ENCODE measurements around the gene CHST10. TPM values are rescaled to one million over a fixed set of nuclear protein-coding genes. Genes with fewer than 3 reads are reported as not detected.

Gene CHST10
- total RNA-seq, 3 donors from 2014 or later (not counting 1 experiment from before 2014, with no cell fraction given), result 11.1 to 15.3 (median 13.4) TPM

DNA sequence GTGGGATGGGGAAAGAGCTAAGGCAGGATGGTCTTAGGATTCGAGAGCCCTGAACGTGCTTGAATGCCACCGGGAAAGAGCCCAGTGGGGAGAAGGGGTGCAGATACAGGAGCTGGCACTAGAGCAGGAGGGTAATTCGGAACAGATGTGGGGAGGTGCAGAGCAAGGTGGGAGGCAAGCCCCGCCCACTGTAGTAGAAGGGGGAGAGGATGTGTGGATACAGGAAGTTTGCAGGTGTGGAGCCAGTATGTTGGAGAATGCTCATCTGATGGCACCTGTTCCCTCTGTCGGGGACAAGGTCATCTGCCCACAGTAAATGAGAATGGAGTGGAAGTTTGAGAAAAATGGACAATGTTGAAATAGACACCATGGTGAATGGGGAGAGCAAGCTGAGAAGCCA lies 28.8 kb downstream of the CHST10 start:
- 94% methylated on average over 6 of the region's 6 CpGs for WGBS (ENCODE audit: insufficient coverage)

DNA sequence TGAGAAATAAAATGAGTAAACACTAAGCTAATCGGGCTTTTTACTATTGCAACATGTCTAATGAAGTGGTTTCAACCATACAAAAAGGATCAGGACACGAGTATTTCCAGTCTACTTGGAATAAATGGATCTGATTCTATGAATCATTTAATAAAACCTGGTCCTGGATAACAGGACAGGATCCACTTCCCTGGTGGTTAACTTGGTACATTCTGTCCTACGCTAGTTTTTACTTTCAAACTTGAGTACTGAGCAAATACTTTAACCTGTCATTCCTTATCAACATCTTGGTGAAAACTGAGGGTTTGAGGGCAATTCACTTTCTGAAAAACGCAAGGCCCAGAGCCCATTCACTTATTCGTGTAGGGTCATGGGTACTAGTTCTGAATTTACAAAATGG lies 33.5 kb downstream of the CHST10 start:
- Mint-ChIP-seq H3K9me3 (no peaks in the 10 kb centered on the region), H3K4me1 (no peaks in the 10 kb centered on the region), H3K27ac (no peak overlapping the region), H3K36me3 (no peaks in the 10 kb centered on the region), H3K27me3 (ENCODE audit: low read depth in 2 of 2) (peaks cover 0 to 3% of the 10 kb centered on the region in 2 donors), H3K4me3 (no peak overlapping the region)
- no peaks in the 10 kb centered on the region for H3K9me3 ChIP-seq (ENCODE audit: control insufficient read depth, insufficient read depth, low read length)
- H3K36me3 ChIP-seq (ENCODE audit: control insufficient read depth, insufficient read depth, low read length), result no peaks in the 10 kb centered on the region
- H3K27ac ChIP-seq (ENCODE audit: low read length), result no peak overlapping the region
- intact Hi-C loops (cut with micrococcal nuclease), result no loop called here
- TF ChIP-seq, protein P1, sequence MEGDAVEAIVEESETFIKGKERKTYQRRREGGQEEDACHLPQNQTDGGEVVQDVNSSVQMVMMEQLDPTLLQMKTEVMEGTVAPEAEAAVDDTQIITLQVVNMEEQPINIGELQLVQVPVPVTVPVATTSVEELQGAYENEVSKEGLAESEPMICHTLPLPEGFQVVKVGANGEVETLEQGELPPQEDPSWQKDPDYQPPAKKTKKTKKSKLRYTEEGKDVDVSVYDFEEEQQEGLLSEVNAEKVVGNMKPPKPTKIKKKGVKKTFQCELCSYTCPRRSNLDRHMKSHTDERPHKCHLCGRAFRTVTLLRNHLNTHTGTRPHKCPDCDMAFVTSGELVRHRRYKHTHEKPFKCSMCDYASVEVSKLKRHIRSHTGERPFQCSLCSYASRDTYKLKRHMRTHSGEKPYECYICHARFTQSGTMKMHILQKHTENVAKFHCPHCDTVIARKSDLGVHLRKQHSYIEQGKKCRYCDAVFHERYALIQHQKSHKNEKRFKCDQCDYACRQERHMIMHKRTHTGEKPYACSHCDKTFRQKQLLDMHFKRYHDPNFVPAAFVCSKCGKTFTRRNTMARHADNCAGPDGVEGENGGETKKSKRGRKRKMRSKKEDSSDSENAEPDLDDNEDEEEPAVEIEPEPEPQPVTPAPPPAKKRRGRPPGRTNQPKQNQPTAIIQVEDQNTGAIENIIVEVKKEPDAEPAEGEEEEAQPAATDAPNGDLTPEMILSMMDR (IDR thresholded peaks at IDR 0.05), result no peak
- no peak for DNase-seq
- 87% methylated on average over 5 of the region's 5 CpGs for WGBS (ENCODE audit: insufficient coverage)
- H3K27me3 ChIP-seq (ENCODE audit: control insufficient read depth, insufficient read depth, low read length), result no peaks in the 10 kb centered on the region
- no peak overlapping the region for H3K4me3 ChIP-seq (ENCODE audit: low read length)
- H3K4me1 ChIP-seq (ENCODE audit: control insufficient read depth, insufficient read depth, low read length), result no peaks in the 10 kb centered on the region
- no peak for ATAC-seq

More for the DNA sequence above, 28.8 kb downstream of the CHST10 start:
- no peak overlapping the region for H3K4me3 Mint-ChIP-seq
- no peaks in the 10 kb centered on the region for H3K9me3 Mint-ChIP-seq
- no peak overlapping the region for H3K27ac Mint-ChIP-seq
- TF ChIP-seq, protein P1 (IDR thresholded peaks at IDR 0.05), result no peak
- H3K9me3 ChIP-seq (ENCODE audit: control insufficient read depth, insufficient read depth, low read length), result no peaks in the 10 kb centered on the region
- H3K27ac ChIP-seq (ENCODE audit: low read length), result no peak overlapping the region
- H3K36me3 Mint-ChIP-seq, result no peaks in the 10 kb centered on the region
- no peak for DNase-seq
- no peaks in the 10 kb centered on the region for H3K27me3 ChIP-seq (ENCODE audit: control insufficient read depth, insufficient read depth, low read length)
- H3K4me1 ChIP-seq (ENCODE audit: control insufficient read depth, insufficient read depth, low read length), result no peaks in the 10 kb centered on the region
- no peaks in the 10 kb centered on the region for H3K27me3 Mint-ChIP-seq (ENCODE audit: low read depth in 2 of 2)
- intact Hi-C loops (cut with micrococcal nuclease), result no loop called here
- no peaks in the 10 kb centered on the region for H3K36me3 ChIP-seq (ENCODE audit: control insufficient read depth, insufficient read depth, low read length)
- no peak for ATAC-seq
- H3K4me3 ChIP-seq (ENCODE audit: low read length), result no peak overlapping the region
- H3K4me1 Mint-ChIP-seq, result no peaks in the 10 kb centered on the region

DNA sequence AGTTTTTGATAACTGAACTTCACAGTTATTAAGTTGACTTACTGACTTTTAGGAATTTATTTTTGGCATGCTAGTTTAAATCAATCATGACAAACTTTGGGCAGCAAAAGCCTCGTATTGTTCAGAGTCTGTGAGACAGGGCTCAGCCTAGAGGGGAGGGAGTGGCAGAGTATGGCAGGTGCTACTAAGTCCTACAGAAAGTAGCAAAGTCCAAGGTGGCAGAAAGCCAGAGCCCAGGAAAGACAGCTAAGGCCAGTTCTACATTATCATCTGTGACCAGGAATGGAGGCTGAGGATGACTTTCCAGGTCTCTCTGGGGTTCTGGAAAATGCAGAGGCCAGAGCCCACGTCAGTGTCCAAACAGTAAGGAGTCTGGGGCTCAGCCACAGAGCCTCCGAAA lies 34.2 kb downstream of the CHST10 start:
- Mint-ChIP-seq H3K4me1 (no peaks in the 10 kb centered on the region), H3K4me3 (no peak overlapping the region), H3K27me3 (ENCODE audit: low read depth in 2 of 2) (peaks cover 0 to 3% of the 10 kb centered on the region in 2 donors), H3K9me3 (no peaks in the 10 kb centered on the region), H3K36me3 (no peaks in the 10 kb centered on the region), H3K27ac (no peak overlapping the region)
- Histone ChIP-seq H3K9me3 (ENCODE audit: control insufficient read depth, insufficient read depth, low read length) (no peaks in the 10 kb centered on the region), H3K4me1 (ENCODE audit: control insufficient read depth, insufficient read depth, low read length) (no peaks in the 10 kb centered on the region), H3K27ac (ENCODE audit: low read length) (no peak overlapping the region), H3K36me3 (ENCODE audit: control insufficient read depth, insufficient read depth, low read length) (no peaks in the 10 kb centered on the region), H3K27me3 (ENCODE audit: control insufficient read depth, insufficient read depth, low read length) (no peaks in the 10 kb centered on the region), H3K4me3 (ENCODE audit: low read length) (no peak overlapping the region)
- no peak for DNase-seq
- whole genome bisulfite sequencing (ENCODE audit: insufficient coverage), result 86% methylated on average over 3 of the region's 3 CpGs
- ATAC-seq, result no peak
- intact Hi-C loops (cut with micrococcal nuclease), result no loop called here
- TF ChIP-seq, protein P1 (IDR thresholded peaks at IDR 0.05), result no peak

DNA sequence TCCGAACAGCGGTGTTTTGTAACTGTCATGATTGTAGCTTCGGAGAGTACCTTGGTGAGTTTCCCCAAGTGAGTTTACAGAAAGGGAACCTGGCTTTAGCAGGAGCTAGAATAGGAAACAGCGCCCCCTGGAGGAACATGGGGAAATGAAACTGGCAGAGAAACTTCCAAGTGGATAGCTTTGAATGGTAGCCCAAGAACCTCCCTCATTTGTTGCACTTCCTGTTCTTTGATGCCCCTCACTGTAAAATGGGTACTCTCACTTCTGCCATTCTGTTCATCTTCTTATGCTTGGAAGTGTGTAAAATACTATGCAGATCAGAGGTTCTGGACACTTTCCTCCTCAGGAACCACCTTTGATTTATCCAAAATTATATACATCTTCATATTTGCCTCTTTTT lies 36.2 kb downstream of the CHST10 start:
- Mint-ChIP-seq H3K27ac (no peak overlapping the region), H3K4me3 (no peak overlapping the region), H3K9me3 (no peaks in the 10 kb centered on the region), H3K27me3 (ENCODE audit: low read depth in 2 of 2) (peaks cover 3 to 6% of the 10 kb centered on the region in 2 donors), H3K36me3 (no peaks in the 10 kb centered on the region), H3K4me1 (no peaks in the 10 kb centered on the region)
- Histone ChIP-seq H3K4me1 (ENCODE audit: control insufficient read depth, insufficient read depth, low read length) (no peaks in the 10 kb centered on the region), H3K27me3 (ENCODE audit: control insufficient read depth, insufficient read depth, low read length) (no peaks in the 10 kb centered on the region), H3K36me3 (ENCODE audit: control insufficient read depth, insufficient read depth, low read length) (no peaks in the 10 kb centered on the region), H3K27ac (ENCODE audit: low read length) (no peak overlapping the region), H3K9me3 (ENCODE audit: control insufficient read depth, insufficient read depth, low read length) (no peaks in the 10 kb centered on the region), H3K4me3 (ENCODE audit: low read length) (no peak overlapping the region)
- 27% methylated on average over 4 of the region's 4 CpGs for WGBS (ENCODE audit: insufficient coverage)
- DNase-seq (peak; percentile 54 to 76), ATAC-seq (peak; percentile 21 to 69 (median 67))
- TF ChIP-seq, protein P1 (IDR thresholded peaks at IDR 0.05), result peak; percentile 87
- intact Hi-C loops (cut with micrococcal nuclease), result loop anchor here (1.0 kb wide), 1 partner anchor 118 kb away; no protein-coding TSS in a partner anchor
